HepG2 (cell line): Measurements from ENCODE around the gene ERFL. TPM values are rescaled to one million over a fixed set of nuclear protein-coding genes. Genes with fewer than 3 reads are reported as not detected.

ENCODE experiments used
- ATAC-seq: fragments of 200-7000 bp; cut with Tn5 transposase; 3 replicates; pipeline ENCODE4 v1.9.1; 2020; ENCODE audit warnings: mild to moderate bottlenecking, moderate library complexity
- BruUV-seq: library from RNA; stranded (reverse); fragments of 400-500 nt; replicated peaks from 2 replicates; lab custom pipeline; 2021; lab: Mats Ljungman, UMichigan
- CTCF ChIA-PET: fragments of 300-600 bp; formaldehyde crosslinking; extraction: SDS; loops from one replicate; lab custom pipeline; 2021; ENCODE audit warnings: low total read pairs, inconsistent platforms, low intra/inter-chr PET ratio; lab: Yijun Ruan, JAX
- POLR2A ChIA-PET: fragments of 350-600 bp; sonication (Branson Sonifier 250); formaldehyde crosslinking; loops from one replicate; lab custom pipeline; 2020; ENCODE audit warnings: antibody characterized with exemption, inconsistent platforms; lab: Yijun Ruan, JAX
- DNase-seq: peaks from one replicate; pipeline ENCODE4 v3.0.0-alpha.2; 2015; ENCODE audit warnings: low spot score
- FAIRE-seq: peaks from 3 replicates; lab custom pipeline; 2011; peaks lifted over from hg19 to GRCh38; lab: Jason Lieb, UNC
- H2AFZ ChIP-seq: one replicate; pipeline ENCODE4 v1.6.1; 2011; ENCODE audit warnings: low read length, inconsistent platforms
- H3K27ac ChIP-seq: fragments of 300-600 bp; 3 replicates; pipeline ENCODE4 v1.8.0; 2011; ENCODE audit warnings: mixed run types, mild to moderate bottlenecking, mixed read lengths, low read length, inconsistent platforms; ENCODE audit not compliant: insufficient read depth; ENCODE audit errors: extremely low read length
- H3K27me3 ChIP-seq, 2 experiments: fragments of 200-600 bp in 1 of 2; 2 replicates in 1 of 2; 3 replicates in 1 of 2; pipeline versions ENCODE4 v1.6.0 to v1.8.0; 2011; ENCODE audit warnings: low read length in 2 of 2, mild to moderate bottlenecking in 2 of 2, moderate library complexity in 2 of 2, inconsistent platforms in 1 of 2; ENCODE audit not compliant: insufficient read depth in 2 of 2, control insufficient read depth in 1 of 2
- H3K36me3 ChIP-seq, 2 experiments: fragments of 200-600 bp in 1 of 2; replicated peaks in 1 of 2; 2 replicates in 1 of 2; 3 replicates in 1 of 2; pipeline versions ENCODE4 v1.5.1 to v1.8.0; 2011; ENCODE audit warnings: low read length in 2 of 2, inconsistent platforms in 1 of 2; ENCODE audit not compliant: insufficient read depth in 2 of 2, control insufficient read depth in 1 of 2
- H3K4me1 ChIP-seq: 2 replicates; pipeline ENCODE4 v1.5.1; 2012; ENCODE audit warnings: low read length, inconsistent platforms; ENCODE audit not compliant: insufficient read depth
- H3K4me2 ChIP-seq: 2 replicates; pipeline ENCODE4 v1.6.0; 2011; ENCODE audit warnings: low read depth, low read length, inconsistent platforms
- H3K4me3 ChIP-seq, 3 experiments: fragments of 200-600 bp in 1 of 3; sonication (generic), shearing (Covaris generic) in 1 of 3; replicated peaks in 1 of 3; 2 replicates each; pipeline ENCODE4 v1.5.1; 2011 to 2016; ENCODE audit warnings: low read length in 3 of 3, inconsistent platforms in 2 of 3, low read depth in 2 of 3, mild to moderate bottlenecking in 2 of 3, control low read depth in 1 of 3, mixed read lengths in 1 of 3; ENCODE audit not compliant: insufficient read depth in 1 of 3
- H3K79me2 ChIP-seq: one replicate; pipeline ENCODE4 v1.6.1; 2011; ENCODE audit warnings: low read length, inconsistent platforms; ENCODE audit not compliant: insufficient read depth
- H3K9ac ChIP-seq: 2 replicates; pipeline ENCODE4 v1.6.0; 2011; ENCODE audit warnings: mild to moderate bottlenecking, low read depth, low read length, inconsistent platforms; ENCODE audit not compliant: insufficient read depth
- H3K9me3 ChIP-seq: 2 replicates; pipeline ENCODE4 v1.5.1; 2012; ENCODE audit warnings: mild to moderate bottlenecking, low read length
- H4K20me1 ChIP-seq: 2 replicates; pipeline ENCODE4 v1.6.0; 2011; ENCODE audit warnings: inconsistent platforms, mild to moderate bottlenecking, low read length, moderate library complexity; ENCODE audit not compliant: insufficient read depth
- CBX5 ChIP-seq: sonication (generic); formaldehyde crosslinking; IDR thresholded peaks from 2 replicates; pipeline ENCODE4 v1.4.0; 2020; ENCODE audit warnings: missing genetic modification reagents, borderline replicate concordance
- HNF1B ChIP-seq: sonication (generic); formaldehyde crosslinking; IDR thresholded peaks from 2 replicates; pipeline ENCODE4 v1.5.1; 2020; ENCODE audit warnings: mild to moderate bottlenecking, moderate library complexity, missing genetic modification reagents
- RARG ChIP-seq: sonication (generic); formaldehyde crosslinking; IDR thresholded peaks from 2 replicates; pipeline ENCODE4 v1.4.0; 2020; ENCODE audit warnings: low read depth, mild to moderate bottlenecking, missing genetic modification reagents
- TARDBP ChIP-seq: sonication (generic); formaldehyde crosslinking; IDR thresholded peaks from 2 replicates; pipeline ENCODE4 v1.8.0; 2022; ENCODE audit warnings: mild to moderate bottlenecking, missing genetic modification reagents
- ZBTB44 ChIP-seq: sonication (generic); formaldehyde crosslinking; IDR thresholded peaks from 2 replicates; pipeline ENCODE4 v1.4.0; 2020; ENCODE audit warnings: missing genetic modification reagents
- ZFYVE20 ChIP-seq: sonication (generic); formaldehyde crosslinking; IDR thresholded peaks from 2 replicates; pipeline ENCODE4 v1.8.0; 2023; ENCODE audit warnings: low read depth, mild to moderate bottlenecking, moderate library complexity, missing genetic modification reagents, borderline replicate concordance
- ZNF567 ChIP-seq: sonication (generic); formaldehyde crosslinking; IDR thresholded peaks from 2 replicates; pipeline ENCODE4 v1.8.1; 2023; ENCODE audit warnings: mild to moderate bottlenecking, missing genetic modification reagents, borderline replicate concordance
- ZNF577 ChIP-seq: sonication (generic); formaldehyde crosslinking; IDR thresholded peaks from 2 replicates; pipeline ENCODE4 v1.4.0; 2020; ENCODE audit warnings: mild to moderate bottlenecking, low read depth, missing genetic modification reagents, borderline replicate concordance
- ZNF598 ChIP-seq: sonication (generic); formaldehyde crosslinking; IDR thresholded peaks from 2 replicates; pipeline ENCODE4 v1.5.1; 2020; ENCODE audit warnings: mild to moderate bottlenecking, missing genetic modification reagents, borderline replicate concordance
- ZNF629 ChIP-seq: sonication (generic); formaldehyde crosslinking; conservative IDR thresholded peaks from 2 replicates; pipeline ENCODE4 v1.5.0; 2020; ENCODE audit warnings: missing genetic modification reagents
- WGBS: methylation state at CpG from one replicate; pipeline ENCODE4 v1.1.6; 2017; ENCODE audit warnings: low lambda C conversion rate; 5-methylcytosine and 5-hydroxymethylcytosine counted together
- in situ Hi-C: cut with HindIII; loops from 2 replicates; pipeline ENCODE4 v1.10.0; 2017; ENCODE audit warnings: low pct_unique_long_range_greater_than_20kb; ENCODE audit not compliant: extremely low pct_ligation_motif_present
- intact Hi-C: fragments of 100-400 bp; cut with micrococcal nuclease; formaldehyde crosslinking; loops from one replicate; pipeline ENCODE4 v1.10.0; 2022; ENCODE audit not compliant: unreplicated experiment
- polyA plus RNA-seq, 8 experiments: library from polyadenylated mRNA; depleted of rRNA in 3 of 8; stranded (reverse) in 7 of 8; unstranded in 1 of 8; fragments of >200 nt; fragmentation: Illumina TruSeq in 4 of 8; extraction: Trizol in 4 of 8; gene quantifications; 2 replicates each; pipeline versions ENCODE4 v1.2.1 to v1.2.3, GENCODE V29; 2011 to 2016; ENCODE audit warnings: low read depth in 4 of 8, missing spikeins in 1 of 8, mixed read lengths in 1 of 8; ENCODE audit not compliant: insufficient read depth in 1 of 8
- total RNA-seq, 5 experiments: library from RNA; depleted of rRNA; stranded (reverse); fragments of >200 nt; fragmentation: Illumina TruSeq; extraction: Trizol; gene quantifications; 2 replicates each; pipeline ENCODE4 v1.2.3, GENCODE V29; 2016; ENCODE audit warnings: low read depth in 1 of 5

The ERFL gene
- total and polyA plus RNA-seq, 2 of the 13 experiments (the other 11 are each of a cell fraction or from before 2014, with no cell fraction given) = not detected

GRCh38 chr19:41929536-41930071 lies 1.4 kb upstream of the ERFL start:
- in situ Hi-C loops (loop anchor here (10.0 kb wide), 1 partner anchor 45 kb away; the partner anchor contains the start of gene ARHGEF1), intact Hi-C loops (no loop called here)
- Histone ChIP-seq H3K36me3 (no peaks in the 10 kb centered on the region), H3K4me3 (no peak overlapping the region), H3K27me3 (peaks cover 11 to 91% of the 10 kb centered on the region in 2 experiments), H3K9me3 (no peaks in the 10 kb centered on the region), H4K20me1 (no peaks in the 10 kb centered on the region), H3K27ac (no peak overlapping the region), H2AFZ (no peak overlapping the region), H3K9ac (no peak overlapping the region), H3K79me2 (no peaks in the 10 kb centered on the region), H3K4me1 (peaks cover 11% of the 10 kb centered on the region), H3K4me2 (no peak overlapping the region)
- DNase-seq = no peak
- no peak for FAIRE-seq
- no TSS peak for BruUV-seq
- ATAC-seq = no peak
- ChIA-PET CTCF (no interaction called here), POLR2A (no interaction called here)
- WGBS = 44% methylated on average over 13 of the region's 14 CpGs
- TF ChIP-seq ZNF629 (peak; percentile 83), HNF1B (no peak)

- FAIRE-seq (no peak), ATAC-seq (peak; percentile 63), DNase-seq (no peak)
- Histone ChIP-seq H3K9me3 (no peaks in the 10 kb centered on the region), H4K20me1 (no peaks in the 10 kb centered on the region), H3K79me2 (no peaks in the 10 kb centered on the region), H3K4me2 (peak overlapping the region; percentile 51; the same call in 1 of the 2 replicates), H3K27me3 (peaks cover 8 to 93% of the 10 kb centered on the region in 2 experiments), H3K4me1 (peaks cover 11% of the 10 kb centered on the region), H3K9ac (no peak overlapping the region), H3K4me3 (peak overlapping the region in 2 of 3 experiments; percentile 20 to 40; a peak in 3 of 6 replicates), H2AFZ (no peak overlapping the region), H3K27ac (no peak overlapping the region), H3K36me3 (no peaks in the 10 kb centered on the region)
- ChIA-PET CTCF (no interaction called here), POLR2A (no interaction called here)
- intact Hi-C loops (no loop called here), in situ Hi-C loops (no loop called here)
- 21% methylated on average over 13 of the region's 29 CpGs for WGBS
- no TSS peak for BruUV-seq
- TF ChIP-seq ZNF598 (CRISPR knock-in tag) (no peak; the same call in 1 of the 2 replicates), ZNF577 (CRISPR knock-in tag) (no peak), ZBTB44 (no peak), ZFYVE20 (CRISPR knock-in tag) (no peak), TARDBP (CRISPR knock-in tag) (no peak), RARG (CRISPR knock-in tag) (no peak), ZNF567 (CRISPR knock-in tag) (no peak), CBX5 (CRISPR knock-in tag) (0 out of 2 replicates have a peak, but pooled peaks have one; percentile 21)
These were observed 696 bp upstream of the ERFL start for GRCh38 chr19:41928754-41929535.
